Tibial nerve (tissue), 4 donors: ENCODE results near the gene SHPK. TPM values are rescaled to one million over a fixed set of nuclear protein-coding genes. Genes with fewer than 3 reads are reported as not detected.

Source experiments
- DNase-seq, 2 donors: peaks; one replicate each; pipeline ENCODE4 v3.0.0-alpha.2; 2019; ENCODE audit warnings: low spot score in 2 of 2
- H3K27ac ChIP-seq, 4 donors: fragments of 200-600 bp; sonication (generic) in 3 of 4; one replicate each; pipeline ENCODE4 v1.5.1; 2017 to 2019; ENCODE audit warnings: mild to moderate bottlenecking in 1 of 4
- H3K27me3 ChIP-seq, 2 donors: fragments of 200-600 bp; sonication (generic) in 1 of 2; one replicate each; pipeline versions ENCODE4 v1.5.1 to v1.6.0; 2017 to 2019
- H3K36me3 ChIP-seq, 3 donors: fragments of 200-600 bp; sonication (generic); one replicate each; pipeline ENCODE4 v1.5.1; 2018 to 2019
- H3K4me1 ChIP-seq, 4 donors: fragments of 200-600 bp; sonication (generic) in 3 of 4; one replicate each; pipeline ENCODE4 v1.5.1; 2017 to 2019
- H3K4me3 ChIP-seq, 4 donors: fragments of 200-600 bp; sonication (generic) in 3 of 4; one replicate each; pipeline ENCODE4 v1.5.1; 2017 to 2019; ENCODE audit warnings: mild to moderate bottlenecking in 1 of 4, moderate library complexity in 1 of 4
- H3K9me3 ChIP-seq, 4 donors: fragments of 200-600 bp; sonication (generic) in 3 of 4; one replicate each; pipeline ENCODE4 v1.5.1; 2017 to 2019
- EP300 ChIP-seq, 2 donors: sonication (generic); formaldehyde crosslinking; IDR thresholded peaks; one replicate each; pipeline ENCODE4 v1.6.1; 2017; ENCODE audit warnings: antibody characterized with exemption in 2 of 2, mild to moderate bottlenecking in 1 of 2
- POLR2A ChIP-seq, 2 donors: fragments of 450-650 bp; IDR thresholded peaks; one replicate each; pipeline ENCODE4 v1.6.1; 2017; ENCODE audit warnings: antibody characterized with exemption in 2 of 2, mild to moderate bottlenecking in 2 of 2, moderate library complexity in 2 of 2
- WGBS, 2 donors: methylation state at CpG; one replicate each; pipeline ENCODE4 v1.1.5; 2018; 5-methylcytosine and 5-hydroxymethylcytosine counted together
- total RNA-seq, 4 donors: library from RNA; depleted of rRNA; stranded (reverse); fragments of >200 nt; gene quantifications; one replicate each; pipeline ENCODE4 v1.1.0, GENCODE V29; 2016
- TF ChIP-seq, protein P1 (sequence below), 5 experiments: fragments of 200-600 bp in 3 of 5; fragments of 450-650 bp in 2 of 5; sonication (generic) in 3 of 5; IDR thresholded peaks; one replicate each; pipeline ENCODE4 v1.5.1; 2016 to 2019; ENCODE audit warnings: antibody characterized with exemption in 5 of 5, mild to moderate bottlenecking in 3 of 5, moderate library complexity in 2 of 5

Gene SHPK
- total RNA-seq, 4 donors from 2014 or later: 17.5 to 29.6 (median 22.5) TPM

DNA sequence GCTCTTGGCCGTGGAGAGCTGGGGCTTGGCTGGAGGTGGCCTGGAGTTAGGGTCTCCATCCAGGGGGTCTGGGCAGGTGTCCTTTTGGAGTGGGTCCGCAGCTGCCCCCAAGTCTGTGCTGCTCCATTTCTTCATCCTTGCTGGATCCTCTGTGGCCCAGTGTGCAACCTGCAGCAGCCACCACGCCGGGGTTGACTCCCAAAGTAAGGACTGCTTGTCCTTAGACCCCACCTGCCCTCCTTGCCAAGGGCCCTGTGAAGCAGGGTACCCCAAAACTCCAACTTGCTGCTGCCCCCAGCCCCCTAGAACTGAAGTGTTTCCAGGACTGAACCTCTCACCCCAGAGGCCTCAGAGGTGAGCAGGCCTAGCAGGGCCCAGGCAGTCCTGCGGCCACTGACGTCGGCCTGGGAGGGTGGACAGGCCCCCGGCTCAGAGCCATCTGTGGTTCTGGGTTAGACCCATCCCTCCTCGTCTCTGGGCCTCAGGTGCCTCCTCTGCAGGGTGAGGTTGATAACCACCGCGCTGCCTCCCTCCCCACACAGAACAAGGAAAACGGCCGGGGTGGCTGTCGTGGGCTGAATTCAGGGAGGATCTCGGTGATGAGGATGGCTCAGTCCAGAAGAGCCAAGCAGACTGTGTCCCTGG is 43.7 kb downstream of the SHPK start:
- Histone ChIP-seq H3K4me1 (no peaks in the 10 kb centered on the region), H3K4me3 (no peak overlapping the region), H3K27me3 (no peaks in the 10 kb centered on the region), H3K36me3 (peaks cover 0 to 87% (median 5%) of the 10 kb centered on the region in 3 donors), H3K9me3 (no peaks in the 10 kb centered on the region), H3K27ac (no peak overlapping the region)
- TF ChIP-seq EP300 (IDR thresholded peaks at IDR 0.05) (no peak), POLR2A (IDR thresholded peaks at IDR 0.05) (no peak)
- TF ChIP-seq, protein P1, sequence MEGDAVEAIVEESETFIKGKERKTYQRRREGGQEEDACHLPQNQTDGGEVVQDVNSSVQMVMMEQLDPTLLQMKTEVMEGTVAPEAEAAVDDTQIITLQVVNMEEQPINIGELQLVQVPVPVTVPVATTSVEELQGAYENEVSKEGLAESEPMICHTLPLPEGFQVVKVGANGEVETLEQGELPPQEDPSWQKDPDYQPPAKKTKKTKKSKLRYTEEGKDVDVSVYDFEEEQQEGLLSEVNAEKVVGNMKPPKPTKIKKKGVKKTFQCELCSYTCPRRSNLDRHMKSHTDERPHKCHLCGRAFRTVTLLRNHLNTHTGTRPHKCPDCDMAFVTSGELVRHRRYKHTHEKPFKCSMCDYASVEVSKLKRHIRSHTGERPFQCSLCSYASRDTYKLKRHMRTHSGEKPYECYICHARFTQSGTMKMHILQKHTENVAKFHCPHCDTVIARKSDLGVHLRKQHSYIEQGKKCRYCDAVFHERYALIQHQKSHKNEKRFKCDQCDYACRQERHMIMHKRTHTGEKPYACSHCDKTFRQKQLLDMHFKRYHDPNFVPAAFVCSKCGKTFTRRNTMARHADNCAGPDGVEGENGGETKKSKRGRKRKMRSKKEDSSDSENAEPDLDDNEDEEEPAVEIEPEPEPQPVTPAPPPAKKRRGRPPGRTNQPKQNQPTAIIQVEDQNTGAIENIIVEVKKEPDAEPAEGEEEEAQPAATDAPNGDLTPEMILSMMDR (IDR thresholded peaks at IDR 0.05): no peak
- WGBS, 2 donors: 91 to 92% methylated on average over 8 to 13 of the region's 15 CpGs
- DNase-seq: no peak

DNA sequence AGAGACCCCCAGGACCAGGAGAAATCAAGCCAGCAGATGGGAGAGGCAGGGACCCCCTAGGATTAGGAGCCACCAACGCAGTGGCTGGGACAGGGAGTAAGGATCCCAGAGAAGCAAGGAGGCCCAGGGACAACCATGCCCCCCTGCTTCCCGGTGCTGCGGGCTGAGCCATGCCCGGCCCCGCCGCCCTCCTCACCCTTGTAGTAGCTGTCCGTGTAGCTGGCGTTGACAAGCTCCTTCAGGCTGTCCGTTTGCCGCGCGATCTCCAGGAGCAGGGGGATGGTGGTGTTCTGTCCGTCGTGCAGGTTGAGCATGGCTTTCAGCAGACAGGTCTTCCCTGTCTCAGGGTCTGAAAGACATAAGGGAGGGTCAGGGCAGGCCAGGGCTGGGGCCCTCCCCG is 45.3 kb downstream of the SHPK start:
- Histone ChIP-seq H3K4me3 (no peak overlapping the region), H3K27ac (no peak overlapping the region), H3K9me3 (no peaks in the 10 kb centered on the region), H3K4me1 (no peaks in the 10 kb centered on the region), H3K27me3 (no peaks in the 10 kb centered on the region), H3K36me3 (peaks cover 0 to 87% (median 8%) of the 10 kb centered on the region in 3 donors)
- no peak for TF ChIP-seq EP300 (IDR thresholded peaks at IDR 0.05)
- TF ChIP-seq POLR2A (IDR thresholded peaks at IDR 0.05): no peak
- TF ChIP-seq, protein P1 (IDR thresholded peaks at IDR 0.05): no peak
- no peak for DNase-seq
- WGBS, 2 donors: 92 to 96% methylated on average over 13 to 15 of the region's 15 CpGs

DNA sequence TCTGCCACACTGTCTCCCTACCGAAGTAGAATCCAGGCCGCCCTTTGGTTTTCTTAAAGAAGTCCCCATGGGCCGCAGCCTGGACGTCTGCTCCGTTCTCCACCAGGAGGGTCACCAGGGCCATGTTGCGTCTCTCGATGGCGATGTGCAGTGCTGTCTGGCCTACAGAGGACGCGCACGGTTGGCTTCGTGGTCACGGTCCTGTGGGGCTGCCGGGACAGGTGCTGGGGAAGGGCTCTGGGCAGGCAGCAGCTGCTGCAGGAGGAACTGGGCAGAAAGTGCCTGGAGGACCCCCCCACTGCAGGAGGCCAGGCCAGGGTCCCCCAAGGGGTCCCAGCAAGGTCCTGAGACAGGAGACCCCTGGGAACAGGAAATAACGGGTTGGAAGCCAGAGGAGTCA is 45.8 kb downstream of the SHPK start:
- WGBS, 2 donors: 86 to 93% methylated on average over 15 of the region's 15 CpGs
- Histone ChIP-seq H3K36me3 (peaks cover 0 to 87% (median 11%) of the 10 kb centered on the region in 3 donors), H3K4me3 (no peak overlapping the region), H3K9me3 (no peaks in the 10 kb centered on the region), H3K27ac (no peak overlapping the region), H3K4me1 (no peaks in the 10 kb centered on the region), H3K27me3 (no peaks in the 10 kb centered on the region)
- TF ChIP-seq POLR2A (IDR thresholded peaks at IDR 0.05): no peak
- no peak for TF ChIP-seq EP300 (IDR thresholded peaks at IDR 0.05)
- TF ChIP-seq, protein P1 (IDR thresholded peaks at IDR 0.05): no peak
- no peak for DNase-seq

DNA sequence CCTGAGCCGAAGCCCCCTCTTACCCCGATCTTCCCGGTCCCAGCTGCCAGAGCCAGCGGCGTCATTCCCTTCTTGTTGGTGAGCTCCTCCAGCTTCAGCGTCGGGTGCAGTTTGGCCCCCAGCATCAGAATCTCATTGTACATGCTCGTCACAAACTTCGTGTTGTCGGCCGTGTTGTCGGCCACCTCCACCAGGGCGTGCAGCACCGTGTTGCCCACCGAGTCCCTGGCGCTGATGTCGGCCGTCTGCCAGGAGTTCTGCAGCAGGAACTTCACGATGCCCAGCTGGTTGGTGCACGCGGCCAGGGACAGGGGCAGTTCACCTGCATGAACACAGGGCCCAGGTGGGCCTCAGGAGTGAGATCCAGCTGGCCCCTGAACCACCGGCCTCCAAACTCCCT is 46.3 kb downstream of the SHPK start:
- no peak for DNase-seq
- H3K4me3 ChIP-seq: no peak overlapping the region
- H3K4me1 ChIP-seq: no peaks in the 10 kb centered on the region
- 96 to 97% methylated on average over 22 of the region's 22 CpGs for WGBS, 2 donors
- no peak for TF ChIP-seq EP300 (IDR thresholded peaks at IDR 0.05)
- TF ChIP-seq POLR2A (IDR thresholded peaks at IDR 0.05): no peak
- TF ChIP-seq, protein P1 (IDR thresholded peaks at IDR 0.05): no peak
- H3K27ac ChIP-seq: no peak overlapping the region
- peaks cover 0 to 86% (median 11%) of the 10 kb centered on the region in 3 donors for H3K36me3 ChIP-seq
- H3K27me3 ChIP-seq: no peaks in the 10 kb centered on the region
- H3K9me3 ChIP-seq: no peaks in the 10 kb centered on the region

DNA sequence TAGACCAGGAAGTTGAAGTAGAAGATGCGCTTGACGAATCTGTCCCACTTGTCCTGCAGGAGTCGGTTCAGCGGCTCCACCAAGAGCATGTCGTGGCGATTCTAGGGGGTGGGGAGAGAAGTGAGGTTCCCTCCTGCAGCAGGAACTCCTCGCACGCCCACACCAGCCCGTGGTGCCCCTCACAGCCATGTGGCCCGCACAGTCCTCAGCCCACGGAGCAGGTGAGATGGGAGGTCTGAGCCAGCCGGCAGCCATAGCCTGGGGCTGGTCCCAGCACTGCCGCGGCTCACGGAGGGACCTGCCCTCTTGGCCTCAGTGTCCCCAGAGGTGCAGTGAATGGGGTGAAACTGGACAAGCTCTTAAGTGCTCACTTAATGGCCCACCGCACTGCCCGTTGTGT is 50.2 kb downstream of the SHPK start:
- H3K36me3 ChIP-seq: peaks cover 0 to 89% (median 9%) of the 10 kb centered on the region in 3 donors
- no peak for DNase-seq
- TF ChIP-seq EP300 (IDR thresholded peaks at IDR 0.05): no peak
- TF ChIP-seq, protein P1 (IDR thresholded peaks at IDR 0.05): no peak
- no peak for TF ChIP-seq POLR2A (IDR thresholded peaks at IDR 0.05)

More for the DNA sequence above, 50.2 kb downstream of the SHPK start:
- H3K4me3 ChIP-seq: no peak overlapping the region
- H3K4me1 ChIP-seq: no peaks in the 10 kb centered on the region
- H3K9me3 ChIP-seq: no peaks in the 10 kb centered on the region
- H3K27ac ChIP-seq: no peak overlapping the region
- WGBS, 2 donors: 91 to 95% methylated on average over 11 to 17 of the region's 17 CpGs
- H3K27me3 ChIP-seq: no peaks in the 10 kb centered on the region
